SK-N-SH treated with all-trans-retinoic acid at 6 μM for 48 hours (cell line): Measurements from ENCODE around the gene FOXC1.

Experiments
- ATAC-seq: fragments of 200-7000 bp; cut with Tn5 transposase; 3 replicates; pipeline ENCODE4 v1.9.1; 2020; ENCODE audit warnings: mild to moderate bottlenecking, moderate library complexity
- ARNTL ChIP-seq: fragments of 450-650 bp; formaldehyde crosslinking; IDR thresholded peaks from 2 replicates; pipeline ENCODE4 v1.5.0; 2020; ENCODE audit warnings: low read depth, mild to moderate bottlenecking, moderate library complexity, borderline replicate concordance
- BACH2 ChIP-seq: fragments of 250-450 bp; sonication (Bioruptor Pico); IDR thresholded peaks from 2 replicates; pipeline ENCODE4 v1.9.0; 2021; ENCODE audit warnings: mild to moderate bottlenecking, borderline replicate concordance
- GLIS3 ChIP-seq: fragments of 250-450 bp; sonication (Bioruptor Pico); IDR thresholded peaks from 2 replicates; pipeline ENCODE4 v1.5.0; 2020; ENCODE audit warnings: mild to moderate bottlenecking, moderate library complexity
- ISL1 ChIP-seq: fragments of 250-450 bp; sonication (Bioruptor Pico); IDR thresholded peaks from 2 replicates; pipeline ENCODE4 v2.1.2; 2022; ENCODE audit warnings: mild to moderate bottlenecking, moderate library complexity
- PPARA ChIP-seq: fragments of 250-450 bp; sonication (Bioruptor Pico); IDR thresholded peaks from 2 replicates; pipeline ENCODE4 v1.5.0; 2020; ENCODE audit warnings: mild to moderate bottlenecking, borderline replicate concordance
- RARB ChIP-seq: fragments of 250-450 bp; sonication (Bioruptor Pico); IDR thresholded peaks from 2 replicates; pipeline ENCODE4 v1.8.0; 2021; ENCODE audit warnings: mild to moderate bottlenecking, moderate library complexity
- SNAI2 ChIP-seq: fragments of 250-450 bp; sonication (Bioruptor Pico); IDR thresholded peaks from 2 replicates; pipeline ENCODE4 v1.5.0; 2020; ENCODE audit warnings: mild to moderate bottlenecking, moderate library complexity
- TCF4 ChIP-seq: fragments of 250-450 bp; sonication (Bioruptor Pico); IDR thresholded peaks from 2 replicates; pipeline ENCODE4 v1.8.0; 2021; ENCODE audit warnings: mild to moderate bottlenecking, moderate library complexity, borderline replicate concordance
- TOX ChIP-seq: fragments of 250-450 bp; sonication (Bioruptor Pico); IDR thresholded peaks from 2 replicates; pipeline ENCODE4 v1.8.0; 2021; ENCODE audit warnings: mild to moderate bottlenecking, moderate library complexity, borderline replicate concordance
- ZC3H10 ChIP-seq: fragments of 250-450 bp; sonication (Bioruptor Pico); IDR thresholded peaks from 2 replicates; pipeline ENCODE4 v1.5.1; 2021; ENCODE audit warnings: mild to moderate bottlenecking, moderate library complexity
- ZFP3 ChIP-seq: fragments of 250-450 bp; sonication (Bioruptor Pico); IDR thresholded peaks from 2 replicates; pipeline ENCODE4 v1.5.0; 2020; ENCODE audit warnings: mild to moderate bottlenecking, moderate library complexity
- ZNF565 ChIP-seq: fragments of 450-650 bp; formaldehyde crosslinking; conservative IDR thresholded peaks from 2 replicates; pipeline ENCODE4 v1.5.0; 2020; ENCODE audit warnings: low read depth, mild to moderate bottlenecking, moderate library complexity
- ZNF70 ChIP-seq: fragments of 450-650 bp; formaldehyde crosslinking; IDR thresholded peaks from 2 replicates; pipeline ENCODE4 v1.5.0; 2020; ENCODE audit warnings: mild to moderate bottlenecking, moderate library complexity
- ZNF8 ChIP-seq: fragments of 450-650 bp; formaldehyde crosslinking; IDR thresholded peaks from 2 replicates; pipeline ENCODE4 v1.5.0; 2020; ENCODE audit warnings: mild to moderate bottlenecking, moderate library complexity
- TF ChIP-seq, protein P1 (sequence below): fragments of 250-450 bp; sonication (Bioruptor Pico); IDR thresholded peaks from 2 replicates; pipeline ENCODE4 v1.8.0; 2020; ENCODE audit warnings: mild to moderate bottlenecking, moderate library complexity, borderline replicate concordance
- TF ChIP-seq, protein P2 (sequence below): fragments of 250-450 bp; sonication (Bioruptor Pico); IDR thresholded peaks from 2 replicates; pipeline ENCODE4 v1.8.0; 2021; ENCODE audit warnings: low read depth, mild to moderate bottlenecking, moderate library complexity, borderline replicate concordance
- TF ChIP-seq, protein P3 (sequence below): fragments of 250-450 bp; sonication (Bioruptor Pico); IDR thresholded peaks from 2 replicates; pipeline ENCODE4 v1.5.1; 2020; ENCODE audit warnings: low read depth, mild to moderate bottlenecking, moderate library complexity

The FOXC1 gene

GRCh38 chr6:1611322-1611571 is 1.5 kb downstream of the FOXC1 start:
- no peak for TF ChIP-seq ZNF70 (CRISPR knock-in tag)
- no peak for TF ChIP-seq ZNF565 (CRISPR knock-in tag)
- no peak for TF ChIP-seq ZC3H10 (CRISPR knock-in tag)
- TF ChIP-seq TOX (CRISPR knock-in tag) = no peak
- no peak for TF ChIP-seq ARNTL (CRISPR knock-in tag)
- TF ChIP-seq ISL1 = no peak
- TF ChIP-seq, protein P1, sequence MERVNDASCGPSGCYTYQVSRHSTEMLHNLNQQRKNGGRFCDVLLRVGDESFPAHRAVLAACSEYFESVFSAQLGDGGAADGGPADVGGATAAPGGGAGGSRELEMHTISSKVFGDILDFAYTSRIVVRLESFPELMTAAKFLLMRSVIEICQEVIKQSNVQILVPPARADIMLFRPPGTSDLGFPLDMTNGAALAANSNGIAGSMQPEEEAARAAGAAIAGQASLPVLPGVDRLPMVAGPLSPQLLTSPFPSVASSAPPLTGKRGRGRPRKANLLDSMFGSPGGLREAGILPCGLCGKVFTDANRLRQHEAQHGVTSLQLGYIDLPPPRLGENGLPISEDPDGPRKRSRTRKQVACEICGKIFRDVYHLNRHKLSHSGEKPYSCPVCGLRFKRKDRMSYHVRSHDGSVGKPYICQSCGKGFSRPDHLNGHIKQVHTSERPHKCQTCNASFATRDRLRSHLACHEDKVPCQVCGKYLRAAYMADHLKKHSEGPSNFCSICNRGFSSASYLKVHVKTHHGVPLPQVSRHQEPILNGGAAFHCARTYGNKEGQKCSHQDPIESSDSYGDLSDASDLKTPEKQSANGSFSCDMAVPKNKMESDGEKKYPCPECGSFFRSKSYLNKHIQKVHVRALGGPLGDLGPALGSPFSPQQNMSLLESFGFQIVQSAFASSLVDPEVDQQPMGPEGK (CRISPR knock-in tag) = no peak
- no peak for TF ChIP-seq RARB (CRISPR knock-in tag)
- no peak for TF ChIP-seq GLIS3 (CRISPR knock-in tag)
- TF ChIP-seq, protein P2, sequence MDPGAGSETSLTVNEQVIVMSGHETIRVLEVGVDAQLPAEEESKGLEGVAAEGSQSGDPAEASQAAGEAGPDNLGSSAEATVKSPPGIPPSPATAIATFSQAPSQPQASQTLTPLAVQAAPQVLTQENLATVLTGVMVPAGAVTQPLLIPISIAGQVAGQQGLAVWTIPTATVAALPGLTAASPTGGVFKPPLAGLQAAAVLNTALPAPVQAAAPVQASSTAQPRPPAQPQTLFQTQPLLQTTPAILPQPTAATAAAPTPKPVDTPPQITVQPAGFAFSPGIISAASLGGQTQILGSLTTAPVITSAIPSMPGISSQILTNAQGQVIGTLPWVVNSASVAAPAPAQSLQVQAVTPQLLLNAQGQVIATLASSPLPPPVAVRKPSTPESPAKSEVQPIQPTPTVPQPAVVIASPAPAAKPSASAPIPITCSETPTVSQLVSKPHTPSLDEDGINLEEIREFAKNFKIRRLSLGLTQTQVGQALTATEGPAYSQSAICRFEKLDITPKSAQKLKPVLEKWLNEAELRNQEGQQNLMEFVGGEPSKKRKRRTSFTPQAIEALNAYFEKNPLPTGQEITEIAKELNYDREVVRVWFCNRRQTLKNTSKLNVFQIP (CRISPR knock-in tag) = no peak
- TF ChIP-seq, protein P3, sequence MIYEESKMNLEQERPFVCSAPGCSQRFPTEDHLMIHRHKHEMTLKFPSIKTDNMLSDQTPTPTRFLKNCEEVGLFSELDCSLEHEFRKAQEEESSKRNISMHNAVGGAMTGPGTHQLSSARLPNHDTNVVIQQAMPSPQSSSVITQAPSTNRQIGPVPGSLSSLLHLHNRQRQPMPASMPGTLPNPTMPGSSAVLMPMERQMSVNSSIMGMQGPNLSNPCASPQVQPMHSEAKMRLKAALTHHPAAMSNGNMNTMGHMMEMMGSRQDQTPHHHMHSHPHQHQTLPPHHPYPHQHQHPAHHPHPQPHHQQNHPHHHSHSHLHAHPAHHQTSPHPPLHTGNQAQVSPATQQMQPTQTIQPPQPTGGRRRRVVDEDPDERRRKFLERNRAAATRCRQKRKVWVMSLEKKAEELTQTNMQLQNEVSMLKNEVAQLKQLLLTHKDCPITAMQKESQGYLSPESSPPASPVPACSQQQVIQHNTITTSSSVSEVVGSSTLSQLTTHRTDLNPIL (CRISPR knock-in tag) = no peak
- TF ChIP-seq ZFP3 = no peak
- no peak for TF ChIP-seq PPARA (CRISPR knock-in tag)
- TF ChIP-seq SNAI2 (CRISPR knock-in tag) = no peak
- ATAC-seq = no peak

- ATAC-seq = no peak
- TF ChIP-seq BACH2 (CRISPR knock-in tag) (no peak), PPARA (CRISPR knock-in tag) (no peak), RARB (CRISPR knock-in tag) (no peak)
Observed at GRCh38 chr6:1611572-1612298, 2.0 kb downstream of the FOXC1 start.

DNA sequence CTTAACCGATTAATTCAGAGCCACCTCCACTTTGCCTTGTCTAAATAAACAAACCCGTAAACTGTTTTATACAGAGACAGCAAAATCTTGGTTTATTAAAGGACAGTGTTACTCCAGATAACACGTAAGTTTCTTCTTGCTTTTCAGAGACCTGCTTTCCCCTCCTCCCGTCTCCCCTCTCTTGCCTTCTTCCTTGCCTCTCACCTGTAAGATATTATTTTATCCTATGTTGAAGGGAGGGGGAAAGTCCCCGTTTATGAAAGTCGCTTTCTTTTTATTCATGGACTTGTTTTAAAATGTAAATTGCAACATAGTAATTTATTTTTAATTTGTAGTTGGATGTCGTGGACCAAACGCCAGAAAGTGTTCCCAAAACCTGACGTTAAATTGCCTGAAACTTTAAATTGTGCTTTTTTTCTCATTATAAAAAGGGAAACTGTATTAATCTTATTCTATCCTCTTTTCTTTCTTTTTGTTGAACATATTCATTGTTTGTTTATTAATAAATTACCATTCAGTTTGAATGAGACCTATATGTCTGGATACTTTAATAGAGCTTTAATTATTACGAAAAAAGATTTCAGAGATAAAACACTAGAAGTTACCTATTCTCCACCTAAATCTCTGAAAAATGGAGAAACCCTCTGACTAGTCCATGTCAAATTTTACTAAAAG is 2.7 kb downstream of the FOXC1 start:
- no peak for ATAC-seq
- TF ChIP-seq TCF4 (CRISPR knock-in tag) (no peak), ZNF8 (CRISPR knock-in tag) (no peak), GLIS3 (CRISPR knock-in tag) (no peak), ISL1 (no peak)
- TF ChIP-seq, protein P1 (CRISPR knock-in tag) = no peak
- TF ChIP-seq, all 23 proteins: peak for 0

DNA sequence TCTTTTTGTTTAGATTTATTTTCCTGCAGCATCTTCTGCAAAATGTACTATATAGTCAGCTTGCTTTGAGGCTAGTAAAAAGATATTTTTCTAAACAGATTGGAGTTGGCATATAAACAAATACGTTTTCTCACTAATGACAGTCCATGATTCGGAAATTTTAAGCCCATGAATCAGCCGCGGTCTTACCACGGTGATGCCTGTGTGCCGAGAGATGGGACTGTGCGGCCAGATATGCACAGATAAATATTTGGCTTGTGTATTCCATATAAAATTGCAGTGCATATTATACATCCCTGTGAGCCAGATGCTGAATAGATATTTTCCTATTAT is 3.2 kb downstream of the FOXC1 start:
- ATAC-seq = peak; percentile 41
- no peak for TF ChIP-seq ZFP3
- no peak for TF ChIP-seq SNAI2 (CRISPR knock-in tag)
- TF ChIP-seq ISL1 = no peak
- TF ChIP-seq ZC3H10 (CRISPR knock-in tag) = no peak
- TF ChIP-seq ZNF70 (CRISPR knock-in tag) = no peak

GRCh38 chr6:1613346-1613687 is 3.6 kb downstream of the FOXC1 start:
- ATAC-seq = no peak

More at GRCh38 chr6:1613346-1613687, 3.6 kb downstream of the FOXC1 start:
- TF ChIP-seq ZFP3 (no peak), ZNF70 (CRISPR knock-in tag) (no peak)
